ENCODE measurements around the gene SIRT1. TPM values are rescaled to one million over a fixed set of nuclear protein-coding genes. Genes with fewer than 3 reads are reported as not detected.

The SIRT1 gene
- total RNA-seq, 1 experiment from 2014 or later, result 51.3 TPM

DNA sequence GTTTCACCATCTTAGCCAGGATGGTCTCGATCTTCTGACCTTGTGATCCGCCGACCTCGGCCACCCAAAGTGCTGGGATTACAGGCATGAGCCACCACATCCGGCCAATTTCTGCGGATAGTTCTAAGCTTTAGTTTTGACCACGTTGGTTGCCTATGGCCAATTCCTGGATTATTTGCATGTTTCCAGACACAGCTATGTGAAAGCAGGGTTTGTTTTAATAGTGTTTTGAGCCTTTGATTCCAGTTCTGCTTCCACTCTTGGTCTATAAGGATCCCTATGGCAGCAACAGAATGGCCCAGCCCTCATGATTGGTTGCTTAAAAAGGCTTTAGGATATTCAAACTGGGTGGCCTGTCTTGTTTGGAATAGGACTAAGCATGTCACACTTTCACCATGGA lies 19.1 kb downstream of the SIRT1 start:
- ChIA-PET POLR2A (no interaction called here), CTCF (interaction anchor here (1.1 kb wide), 1 partner anchor 48 kb away, joined by 3 read pairs; no protein-coding TSS in a partner anchor)
- TF ChIP-seq FOXJ3 (CRISPR knock-in tag; IDR thresholded peaks at IDR 0.05; ENCODE audit: borderline replicate concordance) (no peak), ZBTB21 (CRISPR knock-in tag; IDR thresholded peaks at IDR 0.05; ENCODE audit: borderline replicate concordance) (no peak), ZNF232 (CRISPR knock-in tag; IDR thresholded peaks at IDR 0.05) (no peak), NR1H2 (CRISPR knock-in tag; IDR thresholded peaks at IDR 0.05) (no peak)
- TF ChIP-seq, protein P1, sequence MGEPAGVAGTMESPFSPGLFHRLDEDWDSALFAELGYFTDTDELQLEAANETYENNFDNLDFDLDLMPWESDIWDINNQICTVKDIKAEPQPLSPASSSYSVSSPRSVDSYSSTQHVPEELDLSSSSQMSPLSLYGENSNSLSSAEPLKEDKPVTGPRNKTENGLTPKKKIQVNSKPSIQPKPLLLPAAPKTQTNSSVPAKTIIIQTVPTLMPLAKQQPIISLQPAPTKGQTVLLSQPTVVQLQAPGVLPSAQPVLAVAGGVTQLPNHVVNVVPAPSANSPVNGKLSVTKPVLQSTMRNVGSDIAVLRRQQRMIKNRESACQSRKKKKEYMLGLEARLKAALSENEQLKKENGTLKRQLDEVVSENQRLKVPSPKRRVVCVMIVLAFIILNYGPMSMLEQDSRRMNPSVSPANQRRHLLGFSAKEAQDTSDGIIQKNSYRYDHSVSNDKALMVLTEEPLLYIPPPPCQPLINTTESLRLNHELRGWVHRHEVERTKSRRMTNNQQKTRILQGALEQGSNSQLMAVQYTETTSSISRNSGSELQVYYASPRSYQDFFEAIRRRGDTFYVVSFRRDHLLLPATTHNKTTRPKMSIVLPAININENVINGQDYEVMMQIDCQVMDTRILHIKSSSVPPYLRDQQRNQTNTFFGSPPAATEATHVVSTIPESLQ (CRISPR knock-in tag; IDR thresholded peaks at IDR 0.05), result no peak
- TF ChIP-seq, protein P2, sequence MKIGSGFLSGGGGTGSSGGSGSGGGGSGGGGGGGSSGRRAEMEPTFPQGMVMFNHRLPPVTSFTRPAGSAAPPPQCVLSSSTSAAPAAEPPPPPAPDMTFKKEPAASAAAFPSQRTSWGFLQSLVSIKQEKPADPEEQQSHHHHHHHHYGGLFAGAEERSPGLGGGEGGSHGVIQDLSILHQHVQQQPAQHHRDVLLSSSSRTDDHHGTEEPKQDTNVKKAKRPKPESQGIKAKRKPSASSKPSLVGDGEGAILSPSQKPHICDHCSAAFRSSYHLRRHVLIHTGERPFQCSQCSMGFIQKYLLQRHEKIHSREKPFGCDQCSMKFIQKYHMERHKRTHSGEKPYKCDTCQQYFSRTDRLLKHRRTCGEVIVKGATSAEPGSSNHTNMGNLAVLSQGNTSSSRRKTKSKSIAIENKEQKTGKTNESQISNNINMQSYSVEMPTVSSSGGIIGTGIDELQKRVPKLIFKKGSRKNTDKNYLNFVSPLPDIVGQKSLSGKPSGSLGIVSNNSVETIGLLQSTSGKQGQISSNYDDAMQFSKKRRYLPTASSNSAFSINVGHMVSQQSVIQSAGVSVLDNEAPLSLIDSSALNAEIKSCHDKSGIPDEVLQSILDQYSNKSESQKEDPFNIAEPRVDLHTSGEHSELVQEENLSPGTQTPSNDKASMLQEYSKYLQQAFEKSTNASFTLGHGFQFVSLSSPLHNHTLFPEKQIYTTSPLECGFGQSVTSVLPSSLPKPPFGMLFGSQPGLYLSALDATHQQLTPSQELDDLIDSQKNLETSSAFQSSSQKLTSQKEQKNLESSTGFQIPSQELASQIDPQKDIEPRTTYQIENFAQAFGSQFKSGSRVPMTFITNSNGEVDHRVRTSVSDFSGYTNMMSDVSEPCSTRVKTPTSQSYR (CRISPR knock-in tag; IDR thresholded peaks at IDR 0.05), result no peak
- TF ChIP-seq, protein P3, sequence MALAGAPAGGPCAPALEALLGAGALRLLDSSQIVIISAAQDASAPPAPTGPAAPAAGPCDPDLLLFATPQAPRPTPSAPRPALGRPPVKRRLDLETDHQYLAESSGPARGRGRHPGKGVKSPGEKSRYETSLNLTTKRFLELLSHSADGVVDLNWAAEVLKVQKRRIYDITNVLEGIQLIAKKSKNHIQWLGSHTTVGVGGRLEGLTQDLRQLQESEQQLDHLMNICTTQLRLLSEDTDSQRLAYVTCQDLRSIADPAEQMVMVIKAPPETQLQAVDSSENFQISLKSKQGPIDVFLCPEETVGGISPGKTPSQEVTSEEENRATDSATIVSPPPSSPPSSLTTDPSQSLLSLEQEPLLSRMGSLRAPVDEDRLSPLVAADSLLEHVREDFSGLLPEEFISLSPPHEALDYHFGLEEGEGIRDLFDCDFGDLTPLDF (CRISPR knock-in tag; IDR thresholded peaks at IDR 0.05), result no peak
- TF ChIP-seq, protein P4, sequence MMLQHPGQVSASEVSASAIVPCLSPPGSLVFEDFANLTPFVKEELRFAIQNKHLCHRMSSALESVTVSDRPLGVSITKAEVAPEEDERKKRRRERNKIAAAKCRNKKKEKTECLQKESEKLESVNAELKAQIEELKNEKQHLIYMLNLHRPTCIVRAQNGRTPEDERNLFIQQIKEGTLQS (CRISPR knock-in tag; conservative IDR thresholded peaks at IDR 0.05), result no peak
- Mint-ChIP-seq H3K27me3 (ENCODE audit: low read depth) (no peaks in the 10 kb centered on the region), H3K36me3 (peaks cover 78% of the 10 kb centered on the region), H3K4me3 (no peak overlapping the region), H3K4me1 (peaks cover 3% of the 10 kb centered on the region; the same call in 1 of the 2 replicates), H3K27ac (no peak overlapping the region), H3K9me3 (no peaks in the 10 kb centered on the region)
- DNase-seq (ENCODE audit: low spot score) (no peak), ATAC-seq (no peak)

DNA sequence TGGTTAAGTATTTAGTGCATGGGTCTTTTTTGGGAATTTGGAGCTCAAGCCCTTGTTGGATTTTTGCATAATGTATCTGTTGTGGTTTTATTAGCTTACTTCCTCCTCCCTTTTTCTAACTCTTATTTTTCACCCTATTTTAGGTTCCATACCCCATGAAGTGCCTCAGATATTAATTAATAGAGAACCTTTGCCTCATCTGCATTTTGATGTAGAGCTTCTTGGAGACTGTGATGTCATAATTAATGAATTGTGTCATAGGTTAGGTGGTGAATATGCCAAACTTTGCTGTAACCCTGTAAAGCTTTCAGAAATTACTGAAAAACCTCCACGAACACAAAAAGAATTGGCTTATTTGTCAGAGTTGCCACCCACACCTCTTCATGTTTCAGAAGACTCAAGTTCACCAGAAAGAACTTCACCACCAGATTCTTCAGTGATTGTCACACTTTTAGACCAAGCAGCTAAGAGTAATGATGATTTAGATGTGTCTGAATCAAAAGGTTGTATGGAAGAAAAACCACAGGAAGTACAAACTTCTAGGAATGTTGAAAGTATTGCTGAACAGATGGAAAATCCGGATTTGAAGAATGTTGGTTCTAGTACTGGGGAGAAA lies 28.0 kb downstream of the SIRT1 start:
- Mint-ChIP-seq H3K4me3 (no peak overlapping the region), H3K9me3 (no peaks in the 10 kb centered on the region), H3K4me1 (peaks cover 10% of the 10 kb centered on the region; the same call in 1 of the 2 replicates), H3K27ac (peak overlapping the region; percentile 64), H3K27me3 (ENCODE audit: low read depth) (no peaks in the 10 kb centered on the region; the same call in 1 of the 2 replicates), H3K36me3 (peaks cover 83% of the 10 kb centered on the region)
- ATAC-seq (no peak), DNase-seq (ENCODE audit: low spot score) (no peak)
- ChIA-PET CTCF (interaction anchor here (1.0 kb wide), 1 partner anchor 50 kb away, joined by 4 read pairs; no protein-coding TSS in a partner anchor), POLR2A (interaction anchor here (1.1 kb wide), 1 partner anchor 13 kb away, joined by 3 read pairs; no protein-coding TSS in a partner anchor)
- TF ChIP-seq, protein P5, sequence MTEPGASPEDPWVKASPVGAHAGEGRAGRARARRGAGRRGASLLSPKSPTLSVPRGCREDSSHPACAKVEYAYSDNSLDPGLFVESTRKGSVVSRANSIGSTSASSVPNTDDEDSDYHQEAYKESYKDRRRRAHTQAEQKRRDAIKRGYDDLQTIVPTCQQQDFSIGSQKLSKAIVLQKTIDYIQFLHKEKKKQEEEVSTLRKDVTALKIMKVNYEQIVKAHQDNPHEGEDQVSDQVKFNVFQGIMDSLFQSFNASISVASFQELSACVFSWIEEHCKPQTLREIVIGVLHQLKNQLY (CRISPR knock-in tag; IDR thresholded peaks at IDR 0.05), result no peak

DNA sequence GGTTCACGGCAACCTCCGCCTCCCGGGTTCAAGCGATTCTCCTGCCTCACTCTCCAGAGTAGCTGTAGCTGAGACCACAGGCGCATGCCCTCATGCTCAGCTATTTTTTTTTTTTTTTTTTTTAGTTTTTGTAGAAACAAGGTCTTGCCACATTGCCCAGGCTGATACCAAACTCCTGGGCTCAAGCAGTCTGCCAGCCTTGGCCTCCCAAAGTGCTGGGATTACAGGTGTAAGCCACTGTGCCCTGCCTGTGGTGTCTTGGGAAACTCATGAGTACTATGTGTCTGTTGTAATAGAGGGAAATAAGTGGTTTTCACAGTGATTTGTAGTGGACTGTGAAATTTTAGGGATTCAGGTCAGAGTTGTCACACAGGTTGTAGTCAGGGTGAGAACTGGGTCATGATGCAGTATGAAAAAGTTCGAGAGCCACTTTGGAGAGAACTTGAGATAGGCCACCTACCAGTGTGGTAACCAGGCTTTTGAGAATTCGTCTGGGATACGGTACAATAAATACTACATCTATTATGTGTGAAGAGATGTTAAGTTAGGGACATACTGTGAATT lies 30.4 kb downstream of the SIRT1 start:
- POLR2A ChIA-PET, result interaction anchor here (0.6 kb wide), 2 partner anchors 217 to 1075 kb away, joined by 3 to 5 read pairs; no protein-coding TSS in a partner anchor

More for the DNA sequence above, 30.4 kb downstream of the SIRT1 start:
- no peaks in the 10 kb centered on the region for H3K9me3 Mint-ChIP-seq
- DNase-seq (ENCODE audit: low spot score) (no peak), ATAC-seq (no peak)
- TF ChIP-seq FOXP1 (CRISPR knock-in tag; IDR thresholded peaks at IDR 0.05; ENCODE audit: borderline replicate concordance), result no peak
- TF ChIP-seq ZNF317 (CRISPR knock-in tag; IDR thresholded peaks at IDR 0.05; ENCODE audit: borderline replicate concordance, low read depth), result no peak
- TF ChIP-seq OVOL2 (CRISPR knock-in tag; IDR thresholded peaks at IDR 0.05; ENCODE audit: borderline replicate concordance), result no peak
- TF ChIP-seq NFE2L1 (CRISPR knock-in tag; IDR thresholded peaks at IDR 0.05), result no peak
- TF ChIP-seq SOX15 (CRISPR knock-in tag; IDR thresholded peaks at IDR 0.05), result no peak
- TF ChIP-seq, protein P6, sequence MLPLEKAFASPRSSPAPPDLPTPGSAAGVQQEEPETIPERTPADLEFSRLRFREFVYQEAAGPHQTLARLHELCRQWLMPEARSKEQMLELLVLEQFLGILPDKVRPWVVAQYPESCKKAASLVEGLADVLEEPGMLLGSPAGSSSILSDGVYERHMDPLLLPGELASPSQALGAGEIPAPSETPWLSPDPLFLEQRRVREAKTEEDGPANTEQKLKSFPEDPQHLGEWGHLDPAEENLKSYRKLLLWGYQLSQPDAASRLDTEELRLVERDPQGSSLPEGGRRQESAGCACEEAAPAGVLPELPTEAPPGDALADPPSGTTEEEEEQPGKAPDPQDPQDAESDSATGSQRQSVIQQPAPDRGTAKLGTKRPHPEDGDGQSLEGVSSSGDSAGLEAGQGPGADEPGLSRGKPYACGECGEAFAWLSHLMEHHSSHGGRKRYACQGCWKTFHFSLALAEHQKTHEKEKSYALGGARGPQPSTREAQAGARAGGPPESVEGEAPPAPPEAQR (CRISPR knock-in tag; IDR thresholded peaks at IDR 0.05), result no peak
- no peak for TF ChIP-seq ZNF232 (CRISPR knock-in tag; IDR thresholded peaks at IDR 0.05)
- no peak for TF ChIP-seq JAZF1 (CRISPR knock-in tag; IDR thresholded peaks at IDR 0.05)
- TF ChIP-seq, protein P5 (CRISPR knock-in tag; IDR thresholded peaks at IDR 0.05), result no peak
- no peak for TF ChIP-seq FOXJ3 (CRISPR knock-in tag; IDR thresholded peaks at IDR 0.05; ENCODE audit: borderline replicate concordance)
- no peaks in the 10 kb centered on the region; the same call in 1 of the 2 replicates for H3K27me3 Mint-ChIP-seq (ENCODE audit: low read depth)
- peaks cover 64% of the 10 kb centered on the region for H3K36me3 Mint-ChIP-seq
- no peak overlapping the region for H3K4me3 Mint-ChIP-seq
- peak overlapping the region; percentile 9 for H3K27ac Mint-ChIP-seq
- CTCF ChIA-PET, result interaction anchor here (0.6 kb wide), 1 partner anchor 80 kb away, joined by 3 read pairs; no protein-coding TSS in a partner anchor
- H3K4me1 Mint-ChIP-seq, result peaks cover 10% of the 10 kb centered on the region; the same call in 1 of the 2 replicates

Measured in WTC11 (cell line).